HepG2 (cell line): ENCODE results near the gene MLXIPL. TPM values are rescaled to one million over a fixed set of nuclear protein-coding genes. Genes with fewer than 3 reads are reported as not detected.

Source experiments
- ADNP ChIP-seq: sonication (generic); formaldehyde crosslinking; IDR thresholded peaks from 2 replicates; pipeline ENCODE4 v1.4.0; 2020; ENCODE audit warnings: missing genetic modification reagents
- ARNT2 ChIP-seq: sonication (generic); formaldehyde crosslinking; IDR thresholded peaks from 2 replicates; pipeline ENCODE4 v1.8.0; 2022; ENCODE audit warnings: mild to moderate bottlenecking, low read depth, missing genetic modification reagents, moderate library complexity
- ERF ChIP-seq: IDR thresholded peaks from 2 replicates; pipeline ENCODE4 v1.6.1; 2018; ENCODE audit warnings: missing biosample characterization, missing genetic modification reagents
- KDM4B ChIP-seq: sonication (generic); formaldehyde crosslinking; IDR thresholded peaks from 2 replicates; pipeline ENCODE4 v1.4.0; 2020; ENCODE audit warnings: missing genetic modification reagents
- MYNN ChIP-seq: sonication (generic); formaldehyde crosslinking; IDR thresholded peaks from 2 replicates; pipeline ENCODE4 v1.4.0; 2020; ENCODE audit warnings: mild to moderate bottlenecking, low read depth, missing genetic modification reagents
- REXO4 ChIP-seq: sonication (generic); formaldehyde crosslinking; IDR thresholded peaks from 2 replicates; pipeline ENCODE4 v1.8.0; 2022; ENCODE audit warnings: missing genetic modification reagents, mild to moderate bottlenecking, borderline replicate concordance
- RFX5 ChIP-seq: IDR thresholded peaks from 2 replicates; pipeline ENCODE4 v1.6.1; 2011; ENCODE audit warnings: low read depth, low read length, improper control_type of control experiment
- RFXAP ChIP-seq: sonication (generic); formaldehyde crosslinking; IDR thresholded peaks from 2 replicates; pipeline ENCODE4 v1.4.0; 2020; ENCODE audit warnings: missing genetic modification reagents, borderline replicate concordance
- SAFB2 ChIP-seq: sonication (generic); formaldehyde crosslinking; IDR thresholded peaks from 2 replicates; pipeline ENCODE4 v1.5.1; 2020; ENCODE audit warnings: missing genetic modification reagents, low read depth, mild to moderate bottlenecking, borderline replicate concordance
- SETDB1 ChIP-seq: sonication (generic); formaldehyde crosslinking; IDR thresholded peaks from 2 replicates; pipeline ENCODE4 v1.5.1; 2020; ENCODE audit warnings: missing genetic modification reagents, mild to moderate bottlenecking, borderline replicate concordance
- U2AF2 ChIP-seq: fragments of 200-400 bp; formaldehyde crosslinking; IDR thresholded peaks from 2 replicates; pipeline ENCODE4 v1.6.1; 2017; ENCODE audit warnings: low read depth, mild to moderate bottlenecking, low read length
- ZFYVE20 ChIP-seq: sonication (generic); formaldehyde crosslinking; IDR thresholded peaks from 2 replicates; pipeline ENCODE4 v1.8.0; 2023; ENCODE audit warnings: low read depth, mild to moderate bottlenecking, moderate library complexity, missing genetic modification reagents, borderline replicate concordance
- ZMAT3 ChIP-seq: sonication (generic); formaldehyde crosslinking; conservative IDR thresholded peaks from 2 replicates; pipeline ENCODE4 v1.7.0; 2021; ENCODE audit warnings: missing genetic modification reagents
- ZNF569 ChIP-seq: sonication (generic); formaldehyde crosslinking; IDR thresholded peaks from 2 replicates; pipeline ENCODE4 v1.5.0; 2020; ENCODE audit warnings: mild to moderate bottlenecking, missing genetic modification reagents, moderate library complexity, borderline replicate concordance
- ZNF589 ChIP-seq: sonication (generic); formaldehyde crosslinking; conservative IDR thresholded peaks from 2 replicates; pipeline ENCODE4 v1.8.0; 2022; ENCODE audit warnings: mild to moderate bottlenecking, moderate library complexity, missing genetic modification reagents
- ZNF619 ChIP-seq: sonication (generic); formaldehyde crosslinking; IDR thresholded peaks from 2 replicates; pipeline ENCODE4 v1.4.0; 2020; ENCODE audit warnings: mild to moderate bottlenecking, missing genetic modification reagents
- ZNF629 ChIP-seq: sonication (generic); formaldehyde crosslinking; conservative IDR thresholded peaks from 2 replicates; pipeline ENCODE4 v1.5.0; 2020; ENCODE audit warnings: missing genetic modification reagents
- polyA plus RNA-seq, 8 experiments: library from polyadenylated mRNA; depleted of rRNA in 3 of 8; stranded (reverse) in 7 of 8; unstranded in 1 of 8; fragments of >200 nt; fragmentation: Illumina TruSeq in 4 of 8; extraction: Trizol in 4 of 8; gene quantifications; 2 replicates each; pipeline versions ENCODE4 v1.2.1 to v1.2.3, GENCODE V29; 2011 to 2016; ENCODE audit warnings: low read depth in 4 of 8, missing spikeins in 1 of 8, mixed read lengths in 1 of 8; ENCODE audit not compliant: insufficient read depth in 1 of 8
- total RNA-seq, 5 experiments: library from RNA; depleted of rRNA; stranded (reverse); fragments of >200 nt; fragmentation: Illumina TruSeq; extraction: Trizol; gene quantifications; 2 replicates each; pipeline ENCODE4 v1.2.3, GENCODE V29; 2016; ENCODE audit warnings: low read depth in 1 of 5
- TF ChIP-seq, protein P1 (sequence below): sonication (generic); formaldehyde crosslinking; conservative IDR thresholded peaks from 2 replicates; pipeline ENCODE4 v1.8.0; 2022; ENCODE audit warnings: missing genetic modification reagents
- TF ChIP-seq, protein P2 (sequence below): sonication (generic); formaldehyde crosslinking; IDR thresholded peaks from 2 replicates; pipeline ENCODE4 v1.4.0; 2020; ENCODE audit warnings: missing genetic modification reagents
- TF ChIP-seq, protein P3 (sequence below): sonication (generic); formaldehyde crosslinking; IDR thresholded peaks from 2 replicates; pipeline ENCODE4 v1.4.0; 2020; ENCODE audit warnings: missing genetic modification reagents
- TF ChIP-seq, protein P4 (sequence below): sonication (generic); formaldehyde crosslinking; IDR thresholded peaks from 2 replicates; pipeline ENCODE4 v1.5.0; 2020; ENCODE audit warnings: missing genetic modification reagents
- TF ChIP-seq, protein P5 (sequence below): sonication (generic); formaldehyde crosslinking; IDR thresholded peaks from 2 replicates; pipeline ENCODE4 v1.4.0; 2020; ENCODE audit warnings: missing genetic modification reagents, mild to moderate bottlenecking, borderline replicate concordance
- TF ChIP-seq, protein P6 (sequence below): sonication (generic); formaldehyde crosslinking; IDR thresholded peaks from 2 replicates; pipeline ENCODE4 v1.4.0; 2020; ENCODE audit warnings: mild to moderate bottlenecking, missing genetic modification reagents

The MLXIPL gene
- total and polyA plus RNA-seq, 2 of the 13 experiments (the other 11 are each of a cell fraction or from before 2014, with no cell fraction given) = 51.6 to 60.1 TPM

DNA sequence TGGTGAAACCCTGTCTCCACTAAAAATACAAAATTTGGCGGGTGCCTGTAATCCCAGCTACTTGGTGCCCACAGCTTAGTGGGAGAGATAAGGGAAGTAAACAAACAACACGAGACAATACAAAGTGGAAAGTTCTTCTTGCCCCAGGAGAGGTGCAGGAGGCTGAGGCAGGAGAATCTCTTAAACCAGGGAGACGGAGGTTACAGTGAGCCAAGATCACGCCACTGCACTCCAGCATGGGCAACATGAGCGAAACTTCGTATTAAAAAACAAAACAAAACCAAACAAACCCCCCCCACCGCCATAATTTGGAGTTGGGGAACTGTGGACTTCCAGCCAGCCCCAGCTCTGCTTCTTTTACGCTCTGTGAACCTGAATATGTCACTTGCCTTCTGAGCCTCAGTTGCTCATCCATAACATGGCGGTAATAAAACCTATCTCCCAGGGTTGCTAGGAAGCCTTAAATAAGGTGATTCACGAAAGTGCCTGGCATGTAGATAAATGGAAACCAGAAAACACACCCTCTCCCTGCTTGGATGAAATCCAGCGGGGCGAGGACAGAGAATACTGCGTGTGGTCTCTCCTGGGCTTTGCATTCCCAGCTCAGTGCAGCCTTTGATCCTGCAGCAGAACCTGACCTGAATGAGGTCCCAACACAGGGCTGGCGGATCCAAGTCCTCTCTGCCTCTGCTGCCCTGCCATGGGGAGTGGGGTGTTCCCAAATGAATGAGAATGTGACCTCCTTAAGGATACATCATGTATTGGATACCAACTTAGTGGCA lies 10.2 kb downstream of the MLXIPL start (continued):
- TF ChIP-seq, protein P1, sequence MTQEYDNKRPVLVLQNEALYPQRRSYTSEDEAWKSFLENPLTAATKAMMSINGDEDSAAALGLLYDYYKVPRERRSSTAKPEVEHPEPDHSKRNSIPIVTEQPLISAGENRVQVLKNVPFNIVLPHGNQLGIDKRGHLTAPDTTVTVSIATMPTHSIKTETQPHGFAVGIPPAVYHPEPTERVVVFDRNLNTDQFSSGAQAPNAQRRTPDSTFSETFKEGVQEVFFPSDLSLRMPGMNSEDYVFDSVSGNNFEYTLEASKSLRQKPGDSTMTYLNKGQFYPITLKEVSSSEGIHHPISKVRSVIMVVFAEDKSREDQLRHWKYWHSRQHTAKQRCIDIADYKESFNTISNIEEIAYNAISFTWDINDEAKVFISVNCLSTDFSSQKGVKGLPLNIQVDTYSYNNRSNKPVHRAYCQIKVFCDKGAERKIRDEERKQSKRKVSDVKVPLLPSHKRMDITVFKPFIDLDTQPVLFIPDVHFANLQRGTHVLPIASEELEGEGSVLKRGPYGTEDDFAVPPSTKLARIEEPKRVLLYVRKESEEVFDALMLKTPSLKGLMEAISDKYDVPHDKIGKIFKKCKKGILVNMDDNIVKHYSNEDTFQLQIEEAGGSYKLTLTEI (CRISPR knock-in tag) = no peak
- TF ChIP-seq RFXAP (CRISPR knock-in tag) (no peak), ZMAT3 (CRISPR knock-in tag) (no peak), ZNF629 (CRISPR knock-in tag) (no peak), REXO4 (no peak), ZNF589 (CRISPR knock-in tag) (no peak), SAFB2 (no peak), ZNF619 (CRISPR knock-in tag) (no peak), ZFYVE20 (CRISPR knock-in tag) (no peak), ARNT2 (CRISPR knock-in tag) (no peak), ZNF569 (CRISPR knock-in tag) (no peak), RFX5 (no peak), MYNN (CRISPR knock-in tag) (no peak), SETDB1 (CRISPR knock-in tag) (no peak), KDM4B (no peak), ERF (no peak), ADNP (no peak), U2AF2 (no peak)
- TF ChIP-seq, protein P2, sequence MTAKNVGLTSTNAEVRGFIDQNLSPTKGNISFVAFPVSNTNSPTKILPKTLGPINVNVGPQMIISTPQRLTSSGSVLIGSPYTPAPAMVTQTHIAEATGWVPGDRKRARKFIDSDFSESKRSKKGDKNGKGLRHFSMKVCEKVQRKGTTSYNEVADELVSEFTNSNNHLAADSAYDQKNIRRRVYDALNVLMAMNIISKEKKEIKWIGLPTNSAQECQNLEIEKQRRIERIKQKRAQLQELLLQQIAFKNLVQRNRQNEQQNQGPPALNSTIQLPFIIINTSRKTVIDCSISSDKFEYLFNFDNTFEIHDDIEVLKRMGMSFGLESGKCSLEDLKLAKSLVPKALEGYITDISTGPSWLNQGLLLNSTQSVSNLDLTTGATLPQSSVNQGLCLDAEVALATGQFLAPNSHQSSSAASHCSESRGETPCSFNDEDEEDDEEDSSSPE = no peak
- TF ChIP-seq, protein P3, sequence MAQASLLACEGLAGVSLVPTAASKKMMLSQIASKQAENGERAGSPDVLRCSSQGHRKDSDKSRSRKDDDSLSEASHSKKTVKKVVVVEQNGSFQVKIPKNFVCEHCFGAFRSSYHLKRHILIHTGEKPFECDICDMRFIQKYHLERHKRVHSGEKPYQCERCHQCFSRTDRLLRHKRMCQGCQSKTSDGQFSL (CRISPR knock-in tag) = no peak
- TF ChIP-seq, protein P4, sequence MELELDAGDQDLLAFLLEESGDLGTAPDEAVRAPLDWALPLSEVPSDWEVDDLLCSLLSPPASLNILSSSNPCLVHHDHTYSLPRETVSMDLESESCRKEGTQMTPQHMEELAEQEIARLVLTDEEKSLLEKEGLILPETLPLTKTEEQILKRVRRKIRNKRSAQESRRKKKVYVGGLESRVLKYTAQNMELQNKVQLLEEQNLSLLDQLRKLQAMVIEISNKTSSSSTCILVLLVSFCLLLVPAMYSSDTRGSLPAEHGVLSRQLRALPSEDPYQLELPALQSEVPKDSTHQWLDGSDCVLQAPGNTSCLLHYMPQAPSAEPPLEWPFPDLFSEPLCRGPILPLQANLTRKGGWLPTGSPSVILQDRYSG (CRISPR knock-in tag) = no peak
- TF ChIP-seq, protein P5, sequence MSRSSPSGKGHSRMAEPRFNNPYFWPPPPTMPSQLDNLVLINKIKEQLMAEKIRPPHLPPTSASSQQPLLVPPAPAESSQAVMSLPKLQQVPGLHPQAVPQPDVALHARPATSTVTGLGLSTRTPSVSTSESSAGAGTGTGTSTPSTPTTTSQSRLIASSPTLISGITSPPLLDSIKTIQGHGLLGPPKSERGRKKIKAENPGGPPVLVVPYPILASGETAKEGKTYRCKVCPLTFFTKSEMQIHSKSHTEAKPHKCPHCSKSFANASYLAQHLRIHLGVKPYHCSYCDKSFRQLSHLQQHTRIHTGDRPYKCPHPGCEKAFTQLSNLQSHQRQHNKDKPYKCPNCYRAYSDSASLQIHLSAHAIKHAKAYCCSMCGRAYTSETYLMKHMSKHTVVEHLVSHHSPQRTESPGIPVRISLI = peak; percentile 44; the same call in 1 of the 2 replicates
- TF ChIP-seq, protein P6, sequence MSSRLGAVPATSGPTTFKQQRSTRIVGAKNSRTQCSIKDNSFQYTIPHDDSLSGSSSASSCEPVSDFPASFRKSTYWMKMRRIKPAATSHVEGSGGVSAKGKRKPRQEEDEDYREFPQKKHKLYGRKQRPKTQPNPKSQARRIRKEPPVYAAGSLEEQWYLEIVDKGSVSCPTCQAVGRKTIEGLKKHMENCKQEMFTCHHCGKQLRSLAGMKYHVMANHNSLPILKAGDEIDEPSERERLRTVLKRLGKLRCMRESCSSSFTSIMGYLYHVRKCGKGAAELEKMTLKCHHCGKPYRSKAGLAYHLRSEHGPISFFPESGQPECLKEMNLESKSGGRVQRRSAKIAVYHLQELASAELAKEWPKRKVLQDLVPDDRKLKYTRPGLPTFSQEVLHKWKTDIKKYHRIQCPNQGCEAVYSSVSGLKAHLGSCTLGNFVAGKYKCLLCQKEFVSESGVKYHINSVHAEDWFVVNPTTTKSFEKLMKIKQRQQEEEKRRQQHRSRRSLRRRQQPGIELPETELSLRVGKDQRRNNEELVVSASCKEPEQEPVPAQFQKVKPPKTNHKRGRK = no peak
